Measurements from ENCODE around the gene RHAG. TPM values are rescaled to one million over a fixed set of nuclear protein-coding genes. Genes with fewer than 3 reads are reported as not detected.

The RHAG gene
- total RNA-seq, 1 donor from 2014 or later, result not detected

- no peak for DNase-seq (ENCODE audit: low read depth)
These were observed 72.1 kb downstream of the RHAG start for GRCh38 chr6:49564552-49564951.

- no peak for DNase-seq (ENCODE audit: low read depth)
These were observed 73.4 kb downstream of the RHAG start for GRCh38 chr6:49563006-49563886.

GRCh38 chr6:49558238-49558637 lies 78.4 kb downstream of the RHAG start:
- DNase-seq (ENCODE audit: low read depth), result no peak

GRCh38 chr6:49557177-49557576 lies 79.5 kb downstream of the RHAG start:
- no peak for DNase-seq (ENCODE audit: low read depth)

- DNase-seq (ENCODE audit: low read depth), result peak; percentile 98
These were observed 80.2 kb downstream of the RHAG start for GRCh38 chr6:49556429-49556837.

- peak; percentile 19 for DNase-seq (ENCODE audit: low read depth)
These were observed 80.7 kb downstream of the RHAG start for GRCh38 chr6:49555951-49556350.

Other genes with a start within 250 kb of the RHAG start
- gene MMUT, start 173.6 kb downstream of the RHAG start, total RNA-seq, result 15.6 and 24.8 TPM in 2 replicates
- gene CENPQ, start 173.5 kb downstream of the RHAG start, total RNA-seq, result 5.0 and 10.4 TPM in 2 replicates
- not detected in 2 replicates for gene GLYATL3, start 136.9 kb downstream of the RHAG start, total RNA-seq
- 2.4 and 4.7 TPM in 2 replicates for gene C6orf141, start 86.2 kb downstream of the RHAG start, total RNA-seq
- gene CRISP2, start 76.7 kb upstream of the RHAG start, total RNA-seq, result 0.10 TPM in 1 of 2 replicates, not detected in the other
- gene CRISP3, start 107.5 kb upstream of the RHAG start, total RNA-seq, result not detected in 2 replicates
- not detected in 2 replicates for gene PGK2, start 150.4 kb upstream of the RHAG start, total RNA-seq
- gene CRISP1, start 229.7 kb upstream of the RHAG start, total RNA-seq, result not detected in 2 replicates